GM12891 (cell line): ENCODE data around the gene EML3.

Experiments
- POLR2A ChIP-seq: IDR thresholded peaks from 2 replicates; pipeline ENCODE4 v1.6.1; 2011; ENCODE audit warnings: low read depth, low read length, control low read depth
- POLR2AphosphoS5 ChIP-seq: IDR thresholded peaks from 2 replicates; pipeline ENCODE4 v1.6.1; 2011; ENCODE audit warnings: low read depth, low read length, control low read depth
- SPI1 ChIP-seq: IDR thresholded peaks from 2 replicates; pipeline ENCODE4 v1.6.1; 2011; ENCODE audit warnings: low read depth, low read length, control low read depth
- TAF1 ChIP-seq: IDR thresholded peaks from 2 replicates; pipeline ENCODE4 v1.6.1; 2011; ENCODE audit warnings: low read depth, low read length, control low read depth

GRCh38 chr11:62648185-62648966, 35.8 kb upstream of the EML3 start:
- TF ChIP-seq POLR2A: no peak
- TF ChIP-seq POLR2AphosphoS5: no peak
- TF ChIP-seq TAF1: no peak
- TF ChIP-seq SPI1: no peak
